ENCODE data around the gene LIPT2.
"Not testable (repeated sequence)": the region's sequence is repeated elsewhere in the genome, so short reads cannot be mapped to it uniquely, and the experiment has no call there.

The LIPT2 gene

GRCh38 chr11:74492974-74493790 is at the start of gene LIPT2:
Gene LIPT2 (minus strand): TSS chr11:74493724. CDS start chr11:74493703, 21 bp downstream.
- peak in 55 of 56 donors; percentile 28 to 94 (median 85) for DNase-seq

GRCh38 chr11:74541466-74541865 is 47.9 kb upstream of the LIPT2 start:
- DNase-seq: no peak

- no peak for DNase-seq
Observed at GRCh38 chr11:74540270-74540669, 46.7 kb upstream of the LIPT2 start.

- no peak for DNase-seq
Observed at GRCh38 chr11:74538680-74539079, 45.2 kb upstream of the LIPT2 start.

GRCh38 chr11:74535371-74536160 is 42.0 kb upstream of the LIPT2 start:
- no peak for DNase-seq

- DNase-seq: not testable (repeated sequence)
Observed at GRCh38 chr11:74534946-74535275, 41.4 kb upstream of the LIPT2 start.

GRCh38 chr11:74534216-74534945 is 40.9 kb upstream of the LIPT2 start:
- no peak for DNase-seq

- DNase-seq: no peak
Observed at GRCh38 chr11:74533421-74533820, 39.9 kb upstream of the LIPT2 start.

- DNase-seq: no peak
Observed at GRCh38 chr11:74532501-74533246, 39.1 kb upstream of the LIPT2 start.

GRCh38 chr11:74524978-74525377 is 31.5 kb upstream of the LIPT2 start:
- no peak for DNase-seq

GRCh38 chr11:74524501-74524900 is 31.0 kb upstream of the LIPT2 start:
- no peak for DNase-seq

- DNase-seq: no peak
Observed at GRCh38 chr11:74522776-74523175, 29.3 kb upstream of the LIPT2 start.

- no peak for DNase-seq
Observed at GRCh38 chr11:74521666-74522252, 28.2 kb upstream of the LIPT2 start.

- no peak for DNase-seq
Observed at GRCh38 chr11:74520927-74521665, 27.6 kb upstream of the LIPT2 start.

- DNase-seq: no peak
Observed at GRCh38 chr11:74520316-74520715, 26.8 kb upstream of the LIPT2 start.

- DNase-seq: no peak
Observed at GRCh38 chr11:74519710-74520109, 26.2 kb upstream of the LIPT2 start.

- not testable (repeated sequence) for DNase-seq
Observed at GRCh38 chr11:74517592-74517991, 24.1 kb upstream of the LIPT2 start.

GRCh38 chr11:74507582-74507981 is 14.1 kb upstream of the LIPT2 start:
- no peak for DNase-seq

GRCh38 chr11:74506823-74507222 is 13.3 kb upstream of the LIPT2 start:
- no peak for DNase-seq

GRCh38 chr11:74505911-74506310 is 12.4 kb upstream of the LIPT2 start:
- DNase-seq: no peak

Data from amygdala (tissue), 56 donors.